GM19193 (cell line): ENCODE data around the gene NPFFR1.

Source experiments
- POLR2A ChIP-seq: IDR thresholded peaks from 4 replicates; pipeline ENCODE4 v1.6.1; 2011; ENCODE audit not compliant: insufficient read depth, insufficient read length; ENCODE audit errors: extremely low read depth

NPFFR1 gene

GRCh38 chr10:70228491-70228890 is 55.3 kb downstream of the NPFFR1 start:
- TF ChIP-seq POLR2A = no peak

- TF ChIP-seq POLR2A = no peak
These were observed 56.1 kb downstream of the NPFFR1 start for GRCh38 chr10:70227548-70228320.

- no peak for TF ChIP-seq POLR2A
These were observed 60.1 kb downstream of the NPFFR1 start for GRCh38 chr10:70223728-70224127.

- TF ChIP-seq POLR2A = no peak
These were observed 61.4 kb downstream of the NPFFR1 start for GRCh38 chr10:70222340-70222794.

GRCh38 chr10:70221030-70221429 is 62.8 kb downstream of the NPFFR1 start:
- no peak for TF ChIP-seq POLR2A

GRCh38 chr10:70212879-70213278 is 70.9 kb downstream of the NPFFR1 start:
- no peak for TF ChIP-seq POLR2A

- TF ChIP-seq POLR2A = no peak
These were observed 71.5 kb downstream of the NPFFR1 start for GRCh38 chr10:70212277-70212676.

- no peak for TF ChIP-seq POLR2A
These were observed 77.0 kb downstream of the NPFFR1 start for GRCh38 chr10:70206762-70207161.

- no peak for TF ChIP-seq POLR2A
These were observed 82.7 kb downstream of the NPFFR1 start for GRCh38 chr10:70201105-70201504.

GRCh38 chr10:70198696-70199466 is 84.9 kb downstream of the NPFFR1 start:
- TF ChIP-seq POLR2A = no peak
